ENCODE results near the gene CLSTN1.

CLSTN1 gene

GRCh38 chr1:9782116-9782751 is 41.5 kb downstream of the CLSTN1 start:
- ChIA-PET CTCF (interaction anchor here (1.4 to 7.0 kb wide), 5 partner anchors 10 to 92 kb away, joined by 3 to 75 read pairs (median 31); no protein-coding TSS in a partner anchor), POLR2A (no interaction called here)

GRCh38 chr1:9780554-9781110 is 43.1 kb downstream of the CLSTN1 start:
- POLR2A ChIA-PET: interaction anchor here (0.6 kb wide), 1 partner anchor 15 kb away, joined by 6 read pairs; no protein-coding TSS in a partner anchor
- no peak for DNase-seq (ENCODE audit: low read depth, low spot score)
- no peak for TF ChIP-seq CTCF (IDR thresholded peaks at IDR 0.05; ENCODE audit: insufficient read depth, low read length, missing control alignments)
- CTCF ChIA-PET: interaction anchor here (1.0 to 7.0 kb wide), 3 partner anchors 59 to 88 kb away, joined by 3 to 75 read pairs (median 46); no protein-coding TSS in a partner anchor
- no peak overlapping the region for H3K4me3 ChIP-seq (ENCODE audit: low read depth, low read length)

More at GRCh38 chr1:9782116-9782751, 41.5 kb downstream of the CLSTN1 start:
- DNase-seq (ENCODE audit: low read depth, low spot score): no peak
- no peak overlapping the region for H3K4me3 ChIP-seq (ENCODE audit: low read depth, low read length)
- no peak for TF ChIP-seq CTCF (IDR thresholded peaks at IDR 0.05; ENCODE audit: insufficient read depth, low read length, missing control alignments)

- TF ChIP-seq CTCF (IDR thresholded peaks at IDR 0.05; ENCODE audit: insufficient read depth, low read length, missing control alignments): no peak
- POLR2A ChIA-PET: no interaction called here
- no peak for DNase-seq (ENCODE audit: low read depth, low spot score)
- H3K4me3 ChIP-seq (ENCODE audit: low read depth, low read length): no peak overlapping the region
- CTCF ChIA-PET: interaction anchor here (0.9 to 3.1 kb wide), 4 partner anchors 12 to 96 kb away, joined by 3 to 10 read pairs (median 4); no protein-coding TSS in a partner anchor
Observed at GRCh38 chr1:9778905-9779304, 44.9 kb downstream of the CLSTN1 start.

GRCh38 chr1:9776685-9777084 is 47.1 kb downstream of the CLSTN1 start:
- TF ChIP-seq CTCF (IDR thresholded peaks at IDR 0.05; ENCODE audit: insufficient read depth, low read length, missing control alignments): no peak
- CTCF ChIA-PET: interaction anchor here (0.6 to 3.1 kb wide), 2 partner anchors 10 to 51 kb away, joined by 3 to 10 read pairs; no protein-coding TSS in a partner anchor
- H3K4me3 ChIP-seq (ENCODE audit: low read depth, low read length): no peak overlapping the region
- POLR2A ChIA-PET: interaction anchor here (0.8 kb wide), 1 partner anchor 10 kb away, joined by 3 read pairs; no protein-coding TSS in a partner anchor
- no peak for DNase-seq (ENCODE audit: low read depth, low spot score)

GRCh38 chr1:9774712-9775679 is 48.8 kb downstream of the CLSTN1 start:
- TF ChIP-seq CTCF (IDR thresholded peaks at IDR 0.05; ENCODE audit: insufficient read depth, low read length, missing control alignments): no peak
- no peak overlapping the region for H3K4me3 ChIP-seq (ENCODE audit: low read depth, low read length)
- CTCF ChIA-PET: interaction anchor here (1.5 kb wide), 1 partner anchor 10 kb away, joined by 7 read pairs; no protein-coding TSS in a partner anchor
- DNase-seq (ENCODE audit: low read depth, low spot score): no peak
- POLR2A ChIA-PET: no interaction called here
